ENCODE data around the gene AUTS2. TPM values are rescaled to one million over a fixed set of nuclear protein-coding genes. Genes with fewer than 3 reads are reported as not detected.

AUTS2 gene
- total RNA-seq, 1 donor from 2014 or later: 119 TPM

GRCh38 chr7:70031245-70031644 is 433.0 kb downstream of the AUTS2 start:
- DNase-seq (ENCODE audit: low spot score): no peak

- no peak for DNase-seq (ENCODE audit: low spot score)
These were observed 434.4 kb downstream of the AUTS2 start for GRCh38 chr7:70032649-70033048.

- DNase-seq (ENCODE audit: low spot score): no peak
These were observed 435.0 kb downstream of the AUTS2 start for GRCh38 chr7:70033226-70033625.

GRCh38 chr7:70034999-70035398 is 436.7 kb downstream of the AUTS2 start:
- no peak for DNase-seq (ENCODE audit: low spot score)

- no peak for DNase-seq (ENCODE audit: low spot score)
These were observed 437.2 kb downstream of the AUTS2 start for GRCh38 chr7:70035519-70035918.

GRCh38 chr7:70035955-70036354 is 437.7 kb downstream of the AUTS2 start:
- DNase-seq (ENCODE audit: low spot score): no peak

- no peak for DNase-seq (ENCODE audit: low spot score)
These were observed 438.4 kb downstream of the AUTS2 start for GRCh38 chr7:70036695-70037094.

- DNase-seq (ENCODE audit: low spot score): no peak
These were observed 439.1 kb downstream of the AUTS2 start for GRCh38 chr7:70037171-70037933.

- DNase-seq (ENCODE audit: low spot score): no peak
These were observed 441.8 kb downstream of the AUTS2 start for GRCh38 chr7:70040051-70040450.

- no peak for DNase-seq (ENCODE audit: low spot score)
These were observed 442.9 kb downstream of the AUTS2 start for GRCh38 chr7:70040970-70041766.

- no peak for DNase-seq (ENCODE audit: low spot score)
These were observed 444.3 kb downstream of the AUTS2 start for GRCh38 chr7:70042533-70042932.

- DNase-seq (ENCODE audit: low spot score): no peak
These were observed 444.8 kb downstream of the AUTS2 start for GRCh38 chr7:70043015-70043538.

GRCh38 chr7:70044064-70044463 is 445.8 kb downstream of the AUTS2 start:
- no peak for DNase-seq (ENCODE audit: low spot score)

- no peak for DNase-seq (ENCODE audit: low spot score)
These were observed 446.2 kb downstream of the AUTS2 start for GRCh38 chr7:70044525-70044924.

- no peak for DNase-seq (ENCODE audit: low spot score)
These were observed 446.7 kb downstream of the AUTS2 start for GRCh38 chr7:70044981-70045380.

GRCh38 chr7:70047384-70047783 is 449.1 kb downstream of the AUTS2 start:
- DNase-seq (ENCODE audit: low spot score): no peak

GRCh38 chr7:70047891-70048448 is 449.7 kb downstream of the AUTS2 start:
- no peak for DNase-seq (ENCODE audit: low spot score)

GRCh38 chr7:70051726-70052125 is 453.5 kb downstream of the AUTS2 start:
- DNase-seq (ENCODE audit: low spot score): no peak

GRCh38 chr7:70052691-70053090 is 454.4 kb downstream of the AUTS2 start:
- DNase-seq (ENCODE audit: low spot score): no peak

GRCh38 chr7:70053421-70053820 is 455.1 kb downstream of the AUTS2 start:
- DNase-seq (ENCODE audit: low spot score): no peak

- no peak for DNase-seq (ENCODE audit: low spot score)
These were observed 455.7 kb downstream of the AUTS2 start for GRCh38 chr7:70053989-70054388.

GRCh38 chr7:70056363-70056762 is 458.1 kb downstream of the AUTS2 start:
- DNase-seq (ENCODE audit: low spot score): no peak
